HepG2 (cell line): ENCODE results near the gene DPEP3. TPM values are rescaled to one million over a fixed set of nuclear protein-coding genes. Genes with fewer than 3 reads are reported as not detected.
A peak's percentile ranks its signal among the peaks of the same experiment; 100 is the strongest.

Source experiments
- ATF5 ChIP-seq: sonication (generic); formaldehyde crosslinking; IDR thresholded peaks from 2 replicates; pipeline ENCODE4 v1.4.0; 2020; ENCODE audit warnings: mild to moderate bottlenecking, low read depth, missing genetic modification reagents
- CHD4 ChIP-seq: fragments of 200-600 bp; sonication (generic); IDR thresholded peaks from 2 replicates; pipeline ENCODE4 v1.7.0; 2017; ENCODE audit warnings: mild to moderate bottlenecking, low read length, borderline replicate concordance
- ETV6 ChIP-seq: sonication (generic); formaldehyde crosslinking; conservative IDR thresholded peaks from 2 replicates; pipeline ENCODE4 v1.4.0; 2020; ENCODE audit warnings: missing genetic modification reagents
- HNRNPL ChIP-seq: fragments of 200-400 bp; formaldehyde crosslinking; IDR thresholded peaks from 2 replicates; pipeline ENCODE4 v1.6.1; 2017; ENCODE audit warnings: mild to moderate bottlenecking, low read depth, low read length
- KDM3A ChIP-seq: IDR thresholded peaks from 2 replicates; pipeline ENCODE4 v1.6.1; 2018; ENCODE audit warnings: low read depth, missing compliant biosample characterization
- KMT2A ChIP-seq: sonication (generic); formaldehyde crosslinking; IDR thresholded peaks from 2 replicates; pipeline ENCODE4 v1.4.0; 2020; ENCODE audit warnings: missing genetic modification reagents
- PPARG ChIP-seq: conservative IDR thresholded peaks from 2 replicates; pipeline ENCODE4 v1.6.1; 2016; ENCODE audit warnings: missing biosample characterization, missing genetic modification reagents
- PTBP1 ChIP-seq: fragments of 200-400 bp; formaldehyde crosslinking; IDR thresholded peaks from 2 replicates; pipeline ENCODE4 v1.6.1; 2018; ENCODE audit warnings: low read length, low read depth; ENCODE audit not compliant: poor library complexity, severe bottlenecking
- RORA ChIP-seq: sonication (generic); formaldehyde crosslinking; IDR thresholded peaks from 2 replicates; pipeline ENCODE4 v1.5.0; 2020; ENCODE audit warnings: mild to moderate bottlenecking, missing genetic modification reagents, moderate library complexity
- SATB2 ChIP-seq: sonication (generic); formaldehyde crosslinking; IDR thresholded peaks from 2 replicates; pipeline ENCODE4 v1.5.0; 2020; ENCODE audit warnings: missing genetic modification reagents
- SMARCE1 ChIP-seq: fragments of 450-650 bp; IDR thresholded peaks from 2 replicates; pipeline ENCODE4 v1.6.1; 2017; ENCODE audit warnings: borderline replicate concordance
- YY1 ChIP-seq: IDR thresholded peaks from 2 replicates; pipeline ENCODE4 v1.6.1; 2011; ENCODE audit warnings: low read length, low read depth, moderate library complexity, mild to moderate bottlenecking; ENCODE audit not compliant: insufficient read depth, insufficient replicate concordance
- ZBTB21 ChIP-seq: sonication (generic); formaldehyde crosslinking; IDR thresholded peaks from 2 replicates; pipeline ENCODE4 v1.4.0; 2020; ENCODE audit warnings: missing genetic modification reagents
- ZBTB7A ChIP-seq: sonication (generic); formaldehyde crosslinking; IDR thresholded peaks from 2 replicates; pipeline ENCODE4 v1.8.0; 2022; ENCODE audit warnings: mild to moderate bottlenecking, missing genetic modification reagents
- ZFP91 ChIP-seq: sonication (generic); formaldehyde crosslinking; IDR thresholded peaks from 2 replicates; pipeline ENCODE4 v1.9.0; 2022; ENCODE audit warnings: missing genetic modification reagents, mild to moderate bottlenecking, borderline replicate concordance
- ZNF280D ChIP-seq: sonication (generic); formaldehyde crosslinking; IDR thresholded peaks from 2 replicates; pipeline ENCODE4 v1.5.1; 2020; ENCODE audit warnings: mild to moderate bottlenecking, missing genetic modification reagents
- ZNF362 ChIP-seq: sonication (generic); formaldehyde crosslinking; IDR thresholded peaks from 2 replicates; pipeline ENCODE4 v1.4.0; 2020; ENCODE audit warnings: missing genetic modification reagents, mild to moderate bottlenecking, borderline replicate concordance
- ZNF431 ChIP-seq: sonication (generic); formaldehyde crosslinking; IDR thresholded peaks from 2 replicates; pipeline ENCODE4 v1.9.0; 2022; ENCODE audit warnings: missing genetic modification reagents, low read depth, mild to moderate bottlenecking, borderline replicate concordance
- ZNF652 ChIP-seq: IDR thresholded peaks from 2 replicates; pipeline ENCODE4 v1.6.1; 2016; ENCODE audit warnings: low read depth, borderline replicate concordance
- ZNF749 ChIP-seq: sonication (generic); formaldehyde crosslinking; IDR thresholded peaks from 2 replicates; pipeline ENCODE4 v1.8.0; 2022; ENCODE audit warnings: mild to moderate bottlenecking, missing genetic modification reagents, moderate library complexity, borderline replicate concordance
- polyA plus RNA-seq, 8 experiments: library from polyadenylated mRNA; depleted of rRNA in 3 of 8; stranded (reverse) in 7 of 8; unstranded in 1 of 8; fragments of >200 nt; fragmentation: Illumina TruSeq in 4 of 8; extraction: Trizol in 4 of 8; gene quantifications; 2 replicates each; pipeline versions ENCODE4 v1.2.1 to v1.2.3, GENCODE V29; 2011 to 2016; ENCODE audit warnings: low read depth in 4 of 8, missing spikeins in 1 of 8, mixed read lengths in 1 of 8; ENCODE audit not compliant: insufficient read depth in 1 of 8
- total RNA-seq, 5 experiments: library from RNA; depleted of rRNA; stranded (reverse); fragments of >200 nt; fragmentation: Illumina TruSeq; extraction: Trizol; gene quantifications; 2 replicates each; pipeline ENCODE4 v1.2.3, GENCODE V29; 2016; ENCODE audit warnings: low read depth in 1 of 5

DPEP3 gene
- total and polyA plus RNA-seq, 2 of the 13 experiments (the other 11 are each of a cell fraction or from before 2014, with no cell fraction given) = not detected

- no peak for TF ChIP-seq ZNF652 (CRISPR knock-in tag)
- TF ChIP-seq CHD4 = no peak
- no peak for TF ChIP-seq RORA (CRISPR knock-in tag)
- no peak for TF ChIP-seq ETV6
- no peak for TF ChIP-seq ZNF749 (CRISPR knock-in tag)
- TF ChIP-seq ZNF280D (CRISPR knock-in tag) = no peak
- no peak; the same call in 1 of the 2 replicates for TF ChIP-seq ZFP91
- 0 out of 2 replicates have a peak, but pooled peaks have one; percentile 10 for TF ChIP-seq HNRNPL
- no peak for TF ChIP-seq PPARG (CRISPR knock-in tag)
- TF ChIP-seq KMT2A = no peak; the same call in 1 of the 2 replicates
- TF ChIP-seq PTBP1 = no peak
- no peak for TF ChIP-seq SMARCE1
- no peak for TF ChIP-seq ZNF362 (CRISPR knock-in tag)
- no peak for TF ChIP-seq SATB2 (CRISPR knock-in tag)
- TF ChIP-seq KDM3A = no peak
- TF ChIP-seq ATF5 (CRISPR knock-in tag) = no peak
- no peak for TF ChIP-seq YY1
- no peak for TF ChIP-seq ZBTB7A (CRISPR knock-in tag)
- no peak for TF ChIP-seq ZBTB21
- TF ChIP-seq ZNF431 (CRISPR knock-in tag) = no peak
Observed at GRCh38 chr16:67939507-67940445, 40.5 kb downstream of the DPEP3 start (continued).
